HG03342 (cell line): ENCODE measurements around the gene CUEDC2.
"Not testable (repeated sequence)": the region's sequence is repeated elsewhere in the genome, so short reads cannot be mapped to it uniquely, and the experiment has no call there.

Source experiments
- ATAC-seq: cut with Tn5 transposase; IDR thresholded peaks from one replicate; pipeline ENCODE4 v1.9.1; 2021; ENCODE audit warnings: mild to moderate bottlenecking, moderate library complexity; ENCODE audit not compliant: unreplicated experiment

CUEDC2 gene

GRCh38 chr10:102454662-102455487, 22.5 kb upstream of the CUEDC2 start:
- ATAC-seq: not testable (repeated sequence)

- no peak for ATAC-seq
Observed at GRCh38 chr10:102453502-102453901, 21.1 kb upstream of the CUEDC2 start.

GRCh38 chr10:102452672-102453340, 20.4 kb upstream of the CUEDC2 start:
- no peak for ATAC-seq

- no peak for ATAC-seq
Observed at GRCh38 chr10:102451105-102451969, 19.0 kb upstream of the CUEDC2 start, which contains the start of gene C10orf95. Gene C10orf95, minus strand, starts transcription at chr10:102451543. Its CDS starts 450 bp downstream, at chr10:102451093.

- ATAC-seq: peak; percentile 76
Observed at GRCh38 chr10:102450374-102451104, 18.2 kb upstream of the CUEDC2 start.

- no peak for ATAC-seq
Observed at GRCh38 chr10:102450124-102450373, 17.7 kb upstream of the CUEDC2 start.

- peak; percentile 50 for ATAC-seq
Observed at GRCh38 chr10:102449321-102450123, 17.1 kb upstream of the CUEDC2 start.

- no peak for ATAC-seq
Observed at GRCh38 chr10:102444851-102445250, 12.5 kb upstream of the CUEDC2 start.

- ATAC-seq: no peak
Observed at GRCh38 chr10:102438374-102438773, 6.0 kb upstream of the CUEDC2 start.

GRCh38 chr10:102437515-102437914, 5.1 kb upstream of the CUEDC2 start:
- ATAC-seq: no peak

GRCh38 chr10:102436312-102436711, 3.9 kb upstream of the CUEDC2 start:
- no peak for ATAC-seq

GRCh38 chr10:102435529-102436233, 3.3 kb upstream of the CUEDC2 start:
- ATAC-seq: no peak

- no peak for ATAC-seq
Observed at GRCh38 chr10:102435133-102435497, 2.7 kb upstream of the CUEDC2 start.

GRCh38 chr10:102434394-102435132, 2.2 kb upstream of the CUEDC2 start:
- ATAC-seq: no peak

GRCh38 chr10:102433619-102434046, 1.3 kb upstream of the CUEDC2 start:
- no peak for ATAC-seq

- ATAC-seq: no peak
Observed at GRCh38 chr10:102431452-102432124, 786 bp downstream of the CUEDC2 start.

GRCh38 chr10:102429468-102429867, 2.9 kb downstream of the CUEDC2 start:
- ATAC-seq: no peak

- no peak for ATAC-seq
Observed at GRCh38 chr10:102426803-102427287, 5.5 kb downstream of the CUEDC2 start.
